GM19099 (cell line): Measurements from ENCODE around the gene SPIN2A.
"Not testable (repeated sequence)": the region's sequence is repeated elsewhere in the genome, so short reads cannot be mapped to it uniquely, and the experiment has no call there.

ENCODE experiments used
- POLR2A ChIP-seq: IDR thresholded peaks from 3 replicates; pipeline ENCODE4 v1.6.1; 2011; ENCODE audit warnings: low read depth; ENCODE audit not compliant: insufficient read length; ENCODE audit errors: extremely low read depth

Gene SPIN2A

DNA sequence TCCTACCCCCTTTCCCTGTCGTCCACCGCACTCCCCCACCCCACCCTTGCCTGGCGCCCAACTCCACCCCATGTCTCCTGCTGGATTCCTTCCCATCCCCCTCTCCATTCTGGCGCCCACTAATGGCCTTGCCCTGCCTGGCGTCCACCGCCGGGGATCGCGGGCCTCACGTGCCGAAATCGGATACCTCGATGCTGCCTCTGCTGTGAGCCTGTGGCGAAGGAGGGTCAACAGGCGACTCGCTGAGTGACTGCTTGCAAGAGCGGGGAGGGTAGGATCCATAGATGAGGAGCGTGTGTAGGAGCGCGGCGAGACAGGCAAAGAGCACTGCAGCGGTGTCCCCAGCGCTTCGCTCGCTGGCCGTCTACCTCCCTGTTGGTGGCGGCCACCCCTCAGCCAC, at the start of gene SPIN2A:
Gene SPIN2A, minus strand, starts transcription at position 325 of the 400 bp plus-strand sequence. CDS start 800 bp downstream, outside the sequence.
- not testable (repeated sequence) for TF ChIP-seq POLR2A

DNA sequence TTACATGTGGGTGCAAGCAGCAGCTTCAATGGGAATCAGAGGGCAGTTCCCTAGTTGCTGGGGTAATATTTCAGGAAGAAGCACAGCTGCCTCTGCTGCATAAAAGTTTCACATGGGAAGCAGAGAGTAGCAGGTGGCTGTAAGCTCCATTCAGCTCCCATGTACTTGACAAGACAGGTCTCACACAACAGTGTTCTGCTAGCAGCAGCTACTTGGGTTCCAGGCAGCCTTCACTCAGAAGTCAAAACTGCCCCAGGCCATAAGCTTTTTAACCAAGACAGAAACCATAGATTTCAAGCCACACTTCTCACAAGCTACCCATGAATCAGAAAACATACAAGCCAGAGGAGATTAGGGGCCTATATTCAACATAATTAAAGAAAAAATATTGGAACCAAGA, 41.4 kb upstream of the SPIN2A start:
- TF ChIP-seq POLR2A: no peak

DNA sequence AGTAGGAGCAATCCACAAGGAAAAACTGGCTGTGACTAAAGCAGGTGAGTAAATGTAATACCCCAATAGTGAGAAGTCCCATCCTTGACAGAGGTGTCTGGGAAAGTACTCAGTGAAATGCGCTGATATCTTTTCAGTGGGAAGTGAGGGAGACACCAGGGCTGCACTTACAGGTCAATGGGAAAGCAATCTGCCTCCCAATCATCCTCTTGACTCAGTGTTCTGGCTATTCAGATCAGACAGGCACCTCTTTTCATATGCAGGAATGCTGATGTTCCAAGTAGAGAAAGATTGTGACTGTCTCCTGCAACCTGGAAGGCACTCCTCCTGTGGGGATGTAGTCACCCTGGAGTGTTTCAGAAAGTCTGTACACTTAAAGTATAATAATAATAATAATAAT, 39.9 kb upstream of the SPIN2A start:
- no peak for TF ChIP-seq POLR2A

DNA sequence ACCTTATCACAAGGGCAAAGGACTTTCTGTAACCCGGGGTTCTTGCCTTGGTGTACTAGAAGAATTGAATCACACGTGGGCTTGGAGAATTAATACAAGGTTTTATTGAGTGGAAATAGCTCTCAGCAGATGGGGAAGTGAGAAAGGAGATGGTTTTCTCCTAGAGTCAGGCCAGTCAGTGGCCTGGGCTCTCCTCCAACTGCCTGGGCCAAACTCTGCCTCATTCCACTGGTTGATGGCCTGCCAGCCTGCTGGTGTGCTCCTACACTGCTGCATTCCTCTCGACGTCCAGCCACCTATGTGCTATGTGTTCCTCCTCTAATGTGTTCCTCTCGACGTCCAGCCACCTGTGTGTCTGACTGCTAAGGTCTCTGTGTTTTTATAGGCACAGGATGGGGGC, 35.3 kb upstream of the SPIN2A start:
- TF ChIP-seq POLR2A: no peak

DNA sequence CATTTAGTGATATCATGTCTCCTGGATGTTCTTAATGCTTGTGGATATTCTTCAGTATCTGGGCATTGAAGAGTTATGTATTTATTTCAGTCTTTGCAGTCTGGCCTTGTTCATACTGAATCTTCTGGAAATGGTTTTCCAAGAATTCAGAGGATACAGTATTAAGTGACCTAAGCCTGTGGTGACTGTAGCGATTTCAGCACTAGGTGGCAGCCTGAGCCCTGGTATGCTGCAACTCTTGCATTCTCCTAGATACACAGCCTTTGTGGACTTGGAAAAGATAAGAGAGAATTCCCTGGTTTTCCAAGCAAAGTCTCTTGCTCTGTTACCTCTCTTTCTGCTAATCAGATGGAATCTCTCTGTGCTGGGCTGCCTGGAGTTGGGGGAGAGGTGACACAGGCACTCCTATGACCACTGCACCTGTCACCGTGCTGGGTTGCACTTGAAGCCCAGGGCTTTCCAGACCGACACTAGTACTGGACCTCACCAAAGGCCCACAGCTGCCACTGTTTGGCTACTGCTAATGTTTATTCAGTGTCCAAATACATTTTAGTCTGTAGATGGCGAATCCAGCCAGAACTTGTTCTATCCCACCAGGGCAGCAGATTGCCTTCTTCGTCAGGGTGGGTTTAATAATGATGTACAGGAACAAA, 19.3 kb upstream of the SPIN2A start:
- TF ChIP-seq POLR2A: no peak

DNA sequence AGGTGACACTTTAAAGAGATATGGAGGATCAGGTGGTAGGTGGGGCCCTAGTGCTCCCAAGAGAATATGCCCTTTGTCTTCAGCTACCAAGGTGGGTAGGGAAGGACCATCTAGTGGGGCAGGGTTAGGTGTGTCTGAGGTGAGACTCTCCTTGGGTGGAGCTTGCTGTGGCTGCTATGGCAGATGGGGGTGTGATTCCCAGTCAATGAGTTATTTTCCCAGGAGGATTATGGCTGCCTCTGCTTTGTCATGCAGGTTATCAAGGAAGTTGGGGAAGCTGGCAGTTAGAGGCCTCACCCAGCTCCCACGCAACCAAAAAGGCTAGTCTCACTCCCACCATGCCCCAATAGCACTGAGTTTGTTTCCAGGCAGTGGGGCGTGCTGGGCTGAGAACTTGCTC, 18.0 kb upstream of the SPIN2A start:
- no peak for TF ChIP-seq POLR2A

DNA sequence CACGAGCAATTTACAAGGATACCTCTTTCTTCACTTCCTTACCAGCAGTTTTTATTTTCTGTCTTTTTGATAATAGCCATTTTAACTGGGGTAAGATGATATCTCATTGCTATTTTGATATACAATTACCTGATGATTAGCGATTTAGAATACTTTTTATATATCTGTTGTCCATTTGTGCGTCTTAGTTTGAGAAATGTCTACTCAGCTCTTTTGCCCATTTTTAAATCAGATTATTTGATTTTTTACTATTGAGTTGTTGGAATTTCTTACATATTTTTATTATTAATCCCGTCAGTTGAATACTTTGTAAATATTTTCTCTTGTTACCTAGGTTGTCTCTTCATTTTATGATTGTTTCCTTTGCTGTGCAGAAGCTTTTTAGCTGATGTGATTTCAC, 1.5 kb upstream of the SPIN2A start:
- TF ChIP-seq POLR2A: no peak

DNA sequence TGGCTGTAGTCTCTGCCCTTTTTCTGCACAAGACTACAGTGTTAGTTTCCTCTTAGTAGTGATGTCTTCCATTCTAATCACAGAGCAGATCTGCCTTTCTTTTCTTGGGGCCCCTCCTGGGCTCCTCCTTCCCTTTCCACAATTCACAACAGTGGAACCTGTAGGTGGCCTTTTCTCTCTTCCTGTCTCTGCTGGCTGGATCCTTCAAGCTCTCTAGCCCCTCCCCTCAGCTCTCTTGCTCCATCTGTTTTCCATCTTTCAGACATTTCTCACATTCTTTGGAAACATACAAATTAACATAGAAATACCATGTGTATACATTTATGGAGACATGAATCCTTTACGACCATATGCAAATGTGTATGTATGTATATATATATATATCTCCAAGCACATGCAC, 304 bp upstream of the SPIN2A start:
- TF ChIP-seq POLR2A: no peak

DNA sequence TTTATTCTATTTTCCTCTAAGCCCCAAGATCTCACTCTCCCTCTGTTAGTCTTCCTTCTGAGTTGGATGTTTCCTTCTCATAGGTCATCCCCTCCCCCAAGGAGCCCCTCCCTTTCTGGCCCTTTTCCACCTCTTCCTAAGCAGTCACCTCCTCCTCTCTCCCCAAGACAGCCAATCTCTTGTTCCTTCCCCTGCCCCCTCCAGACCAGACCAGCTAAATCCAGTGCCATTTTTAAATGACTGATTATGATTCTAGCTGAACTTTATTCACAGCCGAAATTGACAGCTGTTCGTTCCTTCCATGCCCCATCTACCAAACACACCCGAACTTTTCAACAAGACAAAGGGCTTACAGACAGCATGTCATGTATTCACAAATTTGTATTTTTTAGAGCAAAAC, 1.9 kb downstream of the SPIN2A start:
- TF ChIP-seq POLR2A: no peak

DNA sequence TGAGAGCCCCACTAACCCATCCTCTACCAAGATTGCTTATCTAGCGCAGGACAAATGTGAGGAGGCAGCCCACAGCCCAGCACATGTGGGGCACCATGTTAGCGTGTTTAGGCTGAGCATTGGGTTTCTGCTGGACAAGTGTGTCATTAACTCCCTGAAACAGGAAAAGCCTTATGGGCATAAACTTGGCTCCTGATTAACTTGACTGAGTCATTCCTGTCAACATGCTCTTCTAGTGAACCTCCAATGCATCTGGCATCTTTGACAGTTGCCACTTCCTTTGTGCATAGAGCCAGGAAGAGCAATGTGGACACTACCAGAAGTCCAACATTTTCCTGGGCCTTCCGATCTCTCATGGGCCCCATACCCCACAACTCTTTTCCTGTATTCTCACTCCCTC, 2.5 kb downstream of the SPIN2A start:
- TF ChIP-seq POLR2A: no peak

DNA sequence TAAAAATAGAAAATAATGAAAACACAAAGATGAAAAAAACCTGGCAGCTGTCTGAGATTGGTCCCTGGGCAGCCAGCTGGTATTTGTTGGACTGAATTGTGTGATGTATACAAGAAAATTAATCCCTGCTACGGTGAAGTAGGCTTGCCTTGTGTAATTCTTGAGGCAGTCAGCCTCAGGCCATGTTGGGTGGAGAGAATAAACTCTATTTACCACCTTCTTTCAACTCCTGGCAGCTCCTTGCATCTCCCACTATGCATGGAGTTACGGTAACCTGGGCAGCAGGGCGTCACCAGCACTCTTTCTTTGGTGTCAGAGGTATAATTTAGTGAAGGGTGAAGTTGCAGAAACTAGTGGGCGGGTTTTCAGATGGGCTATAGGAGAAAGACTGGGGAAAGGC, 3.5 kb downstream of the SPIN2A start:
- no peak for TF ChIP-seq POLR2A

DNA sequence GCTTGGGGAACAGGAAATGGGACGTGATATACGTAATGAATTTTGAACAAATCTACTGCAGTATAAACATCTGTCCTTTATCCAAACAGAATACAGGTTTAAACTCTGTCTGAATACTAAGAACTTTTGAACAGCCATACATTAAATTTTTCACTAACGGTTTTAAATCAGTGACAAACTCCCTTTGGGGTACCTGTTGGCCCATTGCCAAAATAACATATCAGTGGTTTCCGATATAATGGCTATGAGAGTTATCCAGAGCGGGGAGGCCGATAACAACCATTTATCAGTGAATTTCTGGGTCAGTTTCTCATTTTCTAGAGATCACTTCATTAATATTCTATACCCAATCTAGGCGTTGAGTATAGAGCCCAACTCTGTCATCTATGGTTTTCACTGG, 5.2 kb downstream of the SPIN2A start:
- TF ChIP-seq POLR2A: no peak

DNA sequence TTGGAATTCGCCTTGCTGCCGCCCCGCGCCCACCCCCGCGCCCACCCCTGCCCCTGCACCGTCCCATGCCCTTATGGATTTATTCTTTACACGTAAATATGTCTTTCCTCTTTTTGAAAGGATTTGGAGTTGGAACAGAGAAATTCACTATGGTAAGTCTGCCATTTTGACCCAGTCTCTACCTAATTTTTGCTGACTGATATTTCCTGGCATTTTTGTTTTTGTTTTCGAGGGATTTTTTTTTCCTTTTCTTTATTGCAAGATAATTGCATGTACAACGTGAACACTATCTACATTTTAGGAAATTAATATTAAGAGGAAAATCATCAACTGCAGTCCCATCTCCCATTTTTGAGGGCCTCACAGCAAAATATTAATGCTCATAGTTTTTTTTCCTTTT, 15.4 kb downstream of the SPIN2A start:
- no peak for TF ChIP-seq POLR2A

DNA sequence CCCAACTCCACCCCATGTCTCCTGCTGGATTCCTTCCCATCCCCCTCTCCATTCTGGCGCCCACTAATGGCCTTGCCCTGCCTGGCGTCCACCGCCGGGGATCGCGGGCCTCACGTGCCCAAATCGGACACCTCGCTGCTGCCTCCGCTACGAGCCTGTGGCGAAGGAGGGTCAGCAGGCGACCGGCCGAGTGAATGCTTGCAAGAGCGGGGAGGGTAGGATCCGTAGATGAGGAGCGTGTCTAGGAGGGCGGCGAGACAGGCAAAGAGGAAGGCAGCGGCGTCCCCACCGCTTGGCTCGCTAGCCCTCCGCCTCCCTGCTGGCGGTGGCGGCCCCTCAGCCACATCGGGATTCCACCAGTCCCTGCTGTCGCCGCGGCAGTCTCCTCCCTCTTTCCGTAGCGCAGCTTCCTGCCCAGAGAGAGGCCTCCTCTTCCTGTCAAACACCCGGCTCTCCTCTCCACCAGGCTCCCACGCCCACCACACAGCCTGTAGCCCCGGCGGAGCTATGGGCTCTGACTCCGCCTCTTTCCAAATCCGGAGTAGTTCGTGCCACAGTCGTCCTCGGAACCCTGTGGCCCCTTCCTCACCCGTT, 15.9 kb downstream of the SPIN2A start, which contains the start of gene SPIN2B:
Gene SPIN2B, minus strand, starts transcription at position 387 of the 594 bp plus-strand sequence.
- peak; percentile 79 for TF ChIP-seq POLR2A

DNA sequence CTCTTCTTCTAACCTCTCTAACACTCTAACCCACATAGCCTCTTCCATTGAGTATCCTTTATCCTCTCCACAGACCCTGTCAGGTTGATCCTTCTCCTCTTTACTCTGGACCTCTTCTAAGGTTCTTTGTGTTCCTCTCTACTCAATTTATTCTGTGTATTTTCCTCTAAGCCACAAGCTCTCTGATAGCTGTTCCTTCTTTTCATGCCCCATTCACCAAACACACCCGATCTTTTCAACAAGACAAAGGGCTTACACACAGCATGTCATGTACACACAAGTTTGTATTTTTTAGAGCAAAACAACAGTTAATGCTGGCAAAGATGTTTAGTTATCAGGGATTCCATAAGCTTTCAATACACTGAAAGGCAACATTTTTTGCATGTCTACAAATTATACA, 17.8 kb downstream of the SPIN2A start:
- TF ChIP-seq POLR2A: no peak

DNA sequence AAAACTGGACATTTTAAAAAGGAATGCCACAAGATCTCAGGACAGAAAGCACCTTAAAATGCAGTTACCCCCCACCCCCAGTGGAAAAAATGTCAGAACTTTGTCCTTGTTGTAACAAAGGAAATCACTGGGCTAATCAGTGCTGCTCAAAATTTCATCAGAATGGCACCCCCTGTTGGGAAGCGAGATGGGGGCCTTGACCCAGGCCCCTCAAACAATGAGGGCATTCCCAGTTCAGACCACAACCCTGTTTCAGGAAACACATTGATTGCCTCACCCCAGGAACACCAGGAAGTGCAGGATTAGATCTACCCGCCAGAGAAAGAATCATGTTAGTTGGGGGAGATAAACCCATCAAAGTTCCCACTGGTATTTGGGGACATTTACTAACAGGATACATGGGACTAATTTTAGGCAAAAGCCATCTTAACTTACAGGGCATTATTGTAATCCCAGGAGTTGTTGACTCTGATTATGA, 32.2 kb downstream of the SPIN2A start:
- TF ChIP-seq POLR2A: no peak

DNA sequence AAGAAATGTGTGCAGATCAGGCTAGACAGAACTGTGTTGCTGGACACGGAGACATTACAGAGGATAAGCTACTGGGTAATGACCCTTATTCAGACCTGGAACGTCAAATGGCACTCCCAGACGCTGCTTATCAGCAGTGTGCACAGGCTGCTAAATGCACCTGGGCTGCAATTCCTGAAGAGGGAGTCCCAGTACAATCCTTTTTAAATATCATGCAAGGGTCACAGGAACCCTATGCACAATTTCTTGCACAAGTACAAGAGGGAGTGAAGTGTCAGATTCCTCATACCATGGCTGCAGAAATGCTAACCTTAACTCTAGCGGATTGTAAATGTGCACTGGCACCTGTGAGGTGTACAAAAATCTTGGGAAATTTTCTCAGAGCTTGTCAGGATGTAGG, 32.8 kb downstream of the SPIN2A start:
- no peak for TF ChIP-seq POLR2A

DNA sequence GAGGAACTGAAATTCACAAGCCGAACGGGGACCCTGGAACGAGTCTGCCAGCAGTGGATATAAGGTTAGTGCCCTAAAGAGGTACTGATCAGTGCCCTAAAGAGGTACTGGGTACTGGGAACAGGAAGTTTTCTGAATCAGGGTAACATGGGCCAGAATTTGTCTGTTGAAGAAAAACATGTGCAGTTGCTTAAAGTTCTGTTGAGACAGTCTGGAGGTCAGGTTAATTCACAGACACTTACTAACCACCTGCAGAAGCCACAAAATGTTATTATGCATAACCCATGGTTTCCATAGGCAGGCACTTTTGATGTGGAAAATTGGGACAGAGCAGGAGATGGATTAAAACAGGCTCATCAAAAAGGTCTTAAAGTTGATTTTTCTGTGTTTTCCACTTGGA, 33.7 kb downstream of the SPIN2A start:
- TF ChIP-seq POLR2A: no peak
